SK-N-SH treated with all-trans-retinoic acid at 6 μM for 48 hours (cell line): ENCODE measurements around the gene HSD17B8.

Source experiments
- ATAC-seq: fragments of 200-7000 bp; cut with Tn5 transposase; 3 replicates; pipeline ENCODE4 v1.9.1; 2020; ENCODE audit warnings: mild to moderate bottlenecking, moderate library complexity
- ARNTL ChIP-seq: fragments of 450-650 bp; formaldehyde crosslinking; IDR thresholded peaks from 2 replicates; pipeline ENCODE4 v1.5.0; 2020; ENCODE audit warnings: low read depth, mild to moderate bottlenecking, moderate library complexity, borderline replicate concordance
- BACH2 ChIP-seq: fragments of 250-450 bp; sonication (Bioruptor Pico); IDR thresholded peaks from 2 replicates; pipeline ENCODE4 v1.9.0; 2021; ENCODE audit warnings: mild to moderate bottlenecking, borderline replicate concordance
- CSDC2 ChIP-seq: fragments of 250-450 bp; sonication (Bioruptor Pico); IDR thresholded peaks from 2 replicates; pipeline ENCODE4 v1.5.0; 2020; ENCODE audit warnings: mild to moderate bottlenecking, moderate library complexity
- CSRNP3 ChIP-seq: fragments of 250-450 bp; sonication (Bioruptor Pico); IDR thresholded peaks from 2 replicates; pipeline ENCODE4 v1.5.1; 2021; ENCODE audit warnings: mild to moderate bottlenecking, moderate library complexity
- GLIS3 ChIP-seq: fragments of 250-450 bp; sonication (Bioruptor Pico); IDR thresholded peaks from 2 replicates; pipeline ENCODE4 v1.5.0; 2020; ENCODE audit warnings: mild to moderate bottlenecking, moderate library complexity
- ISL1 ChIP-seq: fragments of 250-450 bp; sonication (Bioruptor Pico); IDR thresholded peaks from 2 replicates; pipeline ENCODE4 v2.1.2; 2022; ENCODE audit warnings: mild to moderate bottlenecking, moderate library complexity
- OSR1 ChIP-seq: fragments of 250-450 bp; sonication (Bioruptor Pico); IDR thresholded peaks from 2 replicates; pipeline ENCODE4 v1.8.0; 2022; ENCODE audit warnings: moderate library complexity, mild to moderate bottlenecking, inconsistent platforms
- POU6F1 ChIP-seq: fragments of 250-450 bp; sonication (Bioruptor Pico); IDR thresholded peaks from 2 replicates; pipeline ENCODE4 v1.8.0; 2021; ENCODE audit warnings: low read depth, mild to moderate bottlenecking, moderate library complexity, borderline replicate concordance
- PPARA ChIP-seq: fragments of 250-450 bp; sonication (Bioruptor Pico); IDR thresholded peaks from 2 replicates; pipeline ENCODE4 v1.5.0; 2020; ENCODE audit warnings: mild to moderate bottlenecking, borderline replicate concordance
- RARB ChIP-seq: fragments of 250-450 bp; sonication (Bioruptor Pico); IDR thresholded peaks from 2 replicates; pipeline ENCODE4 v1.8.0; 2021; ENCODE audit warnings: mild to moderate bottlenecking, moderate library complexity
- SNAI2 ChIP-seq: fragments of 250-450 bp; sonication (Bioruptor Pico); IDR thresholded peaks from 2 replicates; pipeline ENCODE4 v1.5.0; 2020; ENCODE audit warnings: mild to moderate bottlenecking, moderate library complexity
- TCF4 ChIP-seq: fragments of 250-450 bp; sonication (Bioruptor Pico); IDR thresholded peaks from 2 replicates; pipeline ENCODE4 v1.8.0; 2021; ENCODE audit warnings: mild to moderate bottlenecking, moderate library complexity, borderline replicate concordance
- TOX ChIP-seq: fragments of 250-450 bp; sonication (Bioruptor Pico); IDR thresholded peaks from 2 replicates; pipeline ENCODE4 v1.8.0; 2021; ENCODE audit warnings: mild to moderate bottlenecking, moderate library complexity, borderline replicate concordance
- ZC3H10 ChIP-seq: fragments of 250-450 bp; sonication (Bioruptor Pico); IDR thresholded peaks from 2 replicates; pipeline ENCODE4 v1.5.1; 2021; ENCODE audit warnings: mild to moderate bottlenecking, moderate library complexity
- ZFP3 ChIP-seq: fragments of 250-450 bp; sonication (Bioruptor Pico); IDR thresholded peaks from 2 replicates; pipeline ENCODE4 v1.5.0; 2020; ENCODE audit warnings: mild to moderate bottlenecking, moderate library complexity
- ZNF565 ChIP-seq: fragments of 450-650 bp; formaldehyde crosslinking; conservative IDR thresholded peaks from 2 replicates; pipeline ENCODE4 v1.5.0; 2020; ENCODE audit warnings: low read depth, mild to moderate bottlenecking, moderate library complexity
- ZNF70 ChIP-seq: fragments of 450-650 bp; formaldehyde crosslinking; IDR thresholded peaks from 2 replicates; pipeline ENCODE4 v1.5.0; 2020; ENCODE audit warnings: mild to moderate bottlenecking, moderate library complexity
- ZNF8 ChIP-seq: fragments of 450-650 bp; formaldehyde crosslinking; IDR thresholded peaks from 2 replicates; pipeline ENCODE4 v1.5.0; 2020; ENCODE audit warnings: mild to moderate bottlenecking, moderate library complexity
- TF ChIP-seq, protein P1 (sequence below): fragments of 250-450 bp; sonication (Bioruptor Pico); IDR thresholded peaks from 2 replicates; pipeline ENCODE4 v1.5.0; 2020; ENCODE audit warnings: mild to moderate bottlenecking, moderate library complexity
- TF ChIP-seq, protein P2 (sequence below): fragments of 250-450 bp; sonication (Bioruptor Pico); IDR thresholded peaks from 2 replicates; pipeline ENCODE4 v1.5.1; 2020; ENCODE audit warnings: low read depth, mild to moderate bottlenecking, moderate library complexity

HSD17B8 gene

GRCh38 chr6:33161354-33162331, 42.8 kb upstream of the HSD17B8 start:
- TF ChIP-seq CSDC2 (CRISPR knock-in tag) (no peak), ARNTL (CRISPR knock-in tag) (no peak), ISL1 (CRISPR knock-in tag) (no peak), PPARA (CRISPR knock-in tag) (no peak), BACH2 (CRISPR knock-in tag) (no peak), ZNF8 (no peak), TCF4 (CRISPR knock-in tag) (no peak), GLIS3 (CRISPR knock-in tag) (no peak), RARB (CRISPR knock-in tag) (no peak), ZFP3 (CRISPR knock-in tag) (no peak), SNAI2 (CRISPR knock-in tag) (no peak)
- TF ChIP-seq, protein P1, sequence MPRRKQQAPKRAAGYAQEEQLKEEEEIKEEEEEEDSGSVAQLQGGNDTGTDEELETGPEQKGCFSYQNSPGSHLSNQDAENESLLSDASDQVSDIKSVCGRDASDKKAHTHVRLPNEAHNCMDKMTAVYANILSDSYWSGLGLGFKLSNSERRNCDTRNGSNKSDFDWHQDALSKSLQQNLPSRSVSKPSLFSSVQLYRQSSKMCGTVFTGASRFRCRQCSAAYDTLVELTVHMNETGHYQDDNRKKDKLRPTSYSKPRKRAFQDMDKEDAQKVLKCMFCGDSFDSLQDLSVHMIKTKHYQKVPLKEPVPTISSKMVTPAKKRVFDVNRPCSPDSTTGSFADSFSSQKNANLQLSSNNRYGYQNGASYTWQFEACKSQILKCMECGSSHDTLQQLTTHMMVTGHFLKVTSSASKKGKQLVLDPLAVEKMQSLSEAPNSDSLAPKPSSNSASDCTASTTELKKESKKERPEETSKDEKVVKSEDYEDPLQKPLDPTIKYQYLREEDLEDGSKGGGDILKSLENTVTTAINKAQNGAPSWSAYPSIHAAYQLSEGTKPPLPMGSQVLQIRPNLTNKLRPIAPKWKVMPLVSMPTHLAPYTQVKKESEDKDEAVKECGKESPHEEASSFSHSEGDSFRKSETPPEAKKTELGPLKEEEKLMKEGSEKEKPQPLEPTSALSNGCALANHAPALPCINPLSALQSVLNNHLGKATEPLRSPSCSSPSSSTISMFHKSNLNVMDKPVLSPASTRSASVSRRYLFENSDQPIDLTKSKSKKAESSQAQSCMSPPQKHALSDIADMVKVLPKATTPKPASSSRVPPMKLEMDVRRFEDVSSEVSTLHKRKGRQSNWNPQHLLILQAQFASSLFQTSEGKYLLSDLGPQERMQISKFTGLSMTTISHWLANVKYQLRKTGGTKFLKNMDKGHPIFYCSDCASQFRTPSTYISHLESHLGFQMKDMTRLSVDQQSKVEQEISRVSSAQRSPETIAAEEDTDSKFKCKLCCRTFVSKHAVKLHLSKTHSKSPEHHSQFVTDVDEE (CRISPR knock-in tag): no peak
- TF ChIP-seq, protein P2, sequence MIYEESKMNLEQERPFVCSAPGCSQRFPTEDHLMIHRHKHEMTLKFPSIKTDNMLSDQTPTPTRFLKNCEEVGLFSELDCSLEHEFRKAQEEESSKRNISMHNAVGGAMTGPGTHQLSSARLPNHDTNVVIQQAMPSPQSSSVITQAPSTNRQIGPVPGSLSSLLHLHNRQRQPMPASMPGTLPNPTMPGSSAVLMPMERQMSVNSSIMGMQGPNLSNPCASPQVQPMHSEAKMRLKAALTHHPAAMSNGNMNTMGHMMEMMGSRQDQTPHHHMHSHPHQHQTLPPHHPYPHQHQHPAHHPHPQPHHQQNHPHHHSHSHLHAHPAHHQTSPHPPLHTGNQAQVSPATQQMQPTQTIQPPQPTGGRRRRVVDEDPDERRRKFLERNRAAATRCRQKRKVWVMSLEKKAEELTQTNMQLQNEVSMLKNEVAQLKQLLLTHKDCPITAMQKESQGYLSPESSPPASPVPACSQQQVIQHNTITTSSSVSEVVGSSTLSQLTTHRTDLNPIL: no peak
- ATAC-seq: peak; percentile 96

DNA sequence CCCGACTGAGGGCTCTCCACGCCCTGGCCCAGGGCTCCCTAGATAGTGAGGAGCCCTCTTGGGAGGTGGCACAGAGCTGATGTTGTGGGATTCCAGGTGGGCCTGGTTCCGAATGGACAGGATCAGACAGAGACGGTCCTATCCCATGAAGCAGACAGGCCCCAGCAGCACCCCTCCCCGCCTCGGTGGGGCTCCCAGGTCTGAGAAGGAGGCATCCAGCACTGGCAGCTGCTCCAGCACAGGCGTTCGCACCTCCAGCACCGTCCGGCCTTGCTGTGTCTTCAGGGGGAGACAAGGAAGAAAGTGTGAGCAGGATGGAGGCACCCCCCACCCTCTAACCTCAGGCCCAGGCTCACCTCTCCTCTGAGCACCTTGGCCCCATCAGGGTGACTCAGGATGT, 40.9 kb upstream of the HSD17B8 start:
- TF ChIP-seq ZNF70 (CRISPR knock-in tag) (no peak), ZC3H10 (CRISPR knock-in tag) (no peak), RARB (CRISPR knock-in tag) (no peak), ISL1 (CRISPR knock-in tag) (no peak), GLIS3 (CRISPR knock-in tag) (no peak), TOX (no peak), ZNF565 (CRISPR knock-in tag) (no peak), ZFP3 (CRISPR knock-in tag) (no peak), BACH2 (CRISPR knock-in tag) (no peak), TCF4 (CRISPR knock-in tag) (no peak), ARNTL (CRISPR knock-in tag) (no peak), ZNF8 (no peak), CSDC2 (CRISPR knock-in tag) (no peak), OSR1 (CRISPR knock-in tag) (no peak), PPARA (CRISPR knock-in tag) (no peak), CSRNP3 (CRISPR knock-in tag) (no peak), POU6F1 (no peak)
- TF ChIP-seq, protein P2: no peak
- no peak for ATAC-seq

- ATAC-seq: no peak
- TF ChIP-seq GLIS3 (CRISPR knock-in tag): no peak
- no peak for TF ChIP-seq ISL1 (CRISPR knock-in tag)
- TF ChIP-seq POU6F1: no peak
- TF ChIP-seq ZC3H10 (CRISPR knock-in tag): no peak
- no peak for TF ChIP-seq ZNF565 (CRISPR knock-in tag)
- TF ChIP-seq, protein P2: no peak
Measured at GRCh38 chr6:33164176-33164575, 40.3 kb upstream of the HSD17B8 start.
